HCT116 (cell line): Measurements from ENCODE around the gene TAS2R5.

Experiments used
- CBX3 ChIP-seq: IDR thresholded peaks from 2 replicates; pipeline ENCODE4 v1.6.1; 2012; ENCODE audit warnings: low read depth
- CTCF ChIP-seq, 3 experiments: fragments of 200-600 bp in 1 of 3; sonication (generic) in 1 of 3; IDR thresholded peaks in 2 of 3; conservative IDR thresholded peaks in 1 of 3; 2 replicates each; pipeline ENCODE4 v1.5.1; 2012 to 2017; ENCODE audit warnings: low read depth in 2 of 3, low read length in 2 of 3, antibody characterized with exemption in 1 of 3, borderline replicate concordance in 1 of 3, control low read depth in 1 of 3, mild to moderate bottlenecking in 1 of 3, mixed read lengths in 1 of 3, mixed run types in 1 of 3, moderate library complexity in 1 of 3; ENCODE audit not compliant: insufficient read depth in 1 of 3
- EZH2 ChIP-seq: fragments of 200-600 bp; sonication (generic); IDR thresholded peaks from 2 replicates; pipeline ENCODE4 v1.6.1; 2017; ENCODE audit warnings: antibody characterized with exemption, mixed run types
- JUND ChIP-seq: IDR thresholded peaks from 2 replicates; pipeline ENCODE4 v1.6.1; 2012
- MAX ChIP-seq: IDR thresholded peaks from 2 replicates; pipeline ENCODE4 v1.6.1; 2012
- POLR2A ChIP-seq: IDR thresholded peaks from 2 replicates; pipeline ENCODE4 v1.7.0; 2011; ENCODE audit warnings: borderline replicate concordance; ENCODE audit not compliant: insufficient read depth, insufficient read length; ENCODE audit errors: extremely low read depth
- POLR2AphosphoS5 ChIP-seq: IDR thresholded peaks from 2 replicates; pipeline ENCODE4 v1.6.1; 2011; ENCODE audit warnings: mild to moderate bottlenecking, low read depth, low read length, moderate library complexity
- RAD21 ChIP-seq: IDR thresholded peaks from 2 replicates; pipeline ENCODE4 v1.6.1; 2012; ENCODE audit warnings: low read depth, mild to moderate bottlenecking
- REST ChIP-seq: IDR thresholded peaks from 2 replicates; pipeline ENCODE4 v1.6.1; 2012; ENCODE audit warnings: low read depth
- SIN3A ChIP-seq: IDR thresholded peaks from 2 replicates; pipeline ENCODE4 v1.6.1; 2012; ENCODE audit warnings: low read depth
- ZNF274 ChIP-seq: fragments of 200-500 bp; sonication (Bioruptor generic); IDR thresholded peaks from 2 replicates; pipeline ENCODE4 v1.6.1; 2014; ENCODE audit warnings: mild to moderate bottlenecking, low read depth, low read length, inconsistent platforms

- TF ChIP-seq CTCF (IDR thresholded peaks at IDR 0.05 in 2 of 3, conservative IDR thresholded peaks at IDR 0.05 in 1 of 3; ENCODE audit: borderline replicate concordance in 1 of 3, insufficient read depth in 1 of 3, low read depth in 2 of 3, low read length in 2 of 3) (no peak), POLR2A (no peak), EZH2 (no peak), JUND (no peak), MAX (no peak), REST (no peak), ZNF274 (no peak), SIN3A (no peak), POLR2AphosphoS5 (no peak), RAD21 (no peak), CBX3 (no peak)
These were observed at the start of gene TAS2R5 for GRCh38 chr7:141789917-141790316.
